ENCODE results near the gene SUMO2.
"Not testable (repeated sequence)": the region's sequence is repeated elsewhere in the genome, so short reads cannot be mapped to it uniquely, and the experiment has no call there.

Gene SUMO2

GRCh38 chr17:75144816-75145512 lies 37.8 kb downstream of the SUMO2 start:
- no peak for DNase-seq (ENCODE audit: low spot score)

- DNase-seq (ENCODE audit: low spot score) = no peak
Measured at GRCh38 chr17:75142236-75142971, 40.4 kb downstream of the SUMO2 start.

- DNase-seq (ENCODE audit: low spot score) = no peak
Measured at GRCh38 chr17:75138519-75138918, 44.2 kb downstream of the SUMO2 start.

- DNase-seq (ENCODE audit: low spot score) = not testable (repeated sequence)
Measured at GRCh38 chr17:75137762-75138161, 45.0 kb downstream of the SUMO2 start.

GRCh38 chr17:75135946-75136345 lies 46.8 kb downstream of the SUMO2 start:
- no peak for DNase-seq (ENCODE audit: low spot score)

- no peak for DNase-seq (ENCODE audit: low spot score)
Measured at GRCh38 chr17:75135452-75135851, 47.3 kb downstream of the SUMO2 start.

- not testable (repeated sequence) for DNase-seq (ENCODE audit: low spot score)
Measured at GRCh38 chr17:75133607-75134347, 49.0 kb downstream of the SUMO2 start.

- no peak for DNase-seq (ENCODE audit: low spot score)
Measured at GRCh38 chr17:75133001-75133400, 49.8 kb downstream of the SUMO2 start.

- DNase-seq (ENCODE audit: low spot score) = not testable (repeated sequence)
Measured at GRCh38 chr17:75132018-75133000, 50.5 kb downstream of the SUMO2 start.

GRCh38 chr17:75131278-75132017 lies 51.3 kb downstream of the SUMO2 start, which contains the start of gene NT5C:
TSS of gene NT5C (minus strand) at chr17:75131742. CDS start at chr17:75131707, 35 bp downstream.
- peak; percentile 96 for DNase-seq (ENCODE audit: low spot score)

- DNase-seq (ENCODE audit: low spot score) = peak; percentile 81
Measured at GRCh38 chr17:75130632-75131277, 52.0 kb downstream of the SUMO2 start.

GRCh38 chr17:75130059-75130631 lies 52.6 kb downstream of the SUMO2 start:
- DNase-seq (ENCODE audit: low spot score) = peak; percentile 73

- no peak for DNase-seq (ENCODE audit: low spot score)
Measured at GRCh38 chr17:75129576-75129975, 53.2 kb downstream of the SUMO2 start.

GRCh38 chr17:75128694-75129505 lies 53.9 kb downstream of the SUMO2 start:
- DNase-seq (ENCODE audit: low spot score) = no peak

- not testable (repeated sequence) for DNase-seq (ENCODE audit: low spot score)
Measured at GRCh38 chr17:75127936-75128335, 54.8 kb downstream of the SUMO2 start.

GRCh38 chr17:75126954-75127353 lies 55.8 kb downstream of the SUMO2 start:
- DNase-seq (ENCODE audit: low spot score) = no peak

- DNase-seq (ENCODE audit: low spot score) = no peak
Measured at GRCh38 chr17:75125984-75126383, 56.8 kb downstream of the SUMO2 start.

- no peak for DNase-seq (ENCODE audit: low spot score)
Measured at GRCh38 chr17:75124819-75125162, 58.0 kb downstream of the SUMO2 start.
